ENCODE measurements around the gene EXOSC3. TPM values are rescaled to one million over a fixed set of nuclear protein-coding genes. Genes with fewer than 3 reads are reported as not detected.

Gene EXOSC3
- total and polyA plus RNA-seq, 9 of the 15 experiments (the other 6 are each of a cell fraction or from before 2014, with no cell fraction given): 18.5 to 266 (median 114) TPM

DNA sequence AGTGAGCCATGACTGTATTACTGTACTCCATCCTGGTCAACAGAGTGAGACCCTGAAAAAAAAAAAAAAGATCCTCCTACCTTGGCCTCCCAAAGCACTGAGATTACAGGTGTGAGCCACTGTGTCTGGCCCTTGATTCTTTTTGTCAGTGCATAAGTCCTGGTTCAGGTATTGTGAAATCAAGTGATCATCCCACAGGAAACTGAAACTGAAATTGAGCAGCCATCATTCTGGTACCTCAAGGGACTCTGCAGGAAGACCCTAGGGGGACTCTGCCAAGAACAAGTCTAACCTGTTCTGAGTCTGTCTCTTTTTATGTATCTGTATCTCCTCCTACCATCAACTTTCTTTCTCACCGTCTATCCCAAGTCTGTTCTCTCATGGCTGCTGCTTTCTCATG is 13.8 kb upstream of the EXOSC3 start:
- Histone ChIP-seq H3K36me3 (ENCODE audit: control insufficient read depth, insufficient read depth, low read length) (peaks cover 3% of the 10 kb centered on the region; the same call in 1 of the 3 replicates), H3K9me1 (ENCODE audit: control insufficient read depth, insufficient read depth, low read length) (no peaks in the 10 kb centered on the region), H3K27ac (ENCODE audit: extremely low read depth, low read depth, low read length) (no peak overlapping the region), H3K9ac (ENCODE audit: insufficient read depth in 1 of 2, low read depth in 2 of 2, low read length in 2 of 2) (no peak overlapping the region), H3K4me1 (replicated peaks in 1 of 2; ENCODE audit: control insufficient read depth in 2 of 2, insufficient read depth in 2 of 2, low read length in 2 of 2) (peaks cover 8 to 17% of the 10 kb centered on the region in 2 experiments; a peak in 4 of 5 replicates), H4K20me1 (replicated peaks; ENCODE audit: control insufficient read depth, insufficient read depth, low read length) (0 out of 2 replicates have a peak, but pooled peaks cover 5% of the 10 kb centered on the region), H3K4me2 (ENCODE audit: insufficient read depth, low read length) (no peak overlapping the region), H3K4me3 (no peak overlapping the region), H2AFZ (ENCODE audit: low read depth, low read length) (no peak overlapping the region), H3K27me3 (ENCODE audit: control insufficient read depth in 2 of 2, insufficient read depth in 2 of 2, low read length in 2 of 2) (no peaks in the 10 kb centered on the region), H3K9me3 (replicated peaks; ENCODE audit: control insufficient read depth, insufficient read depth, low read depth, low read length) (no peaks in the 10 kb centered on the region), H3K79me2 (ENCODE audit: control insufficient read depth, insufficient read depth, low read length) (peaks cover 44% of the 10 kb centered on the region)
- BruUV-seq (replicated peaks): no TSS peak
- no peak for TF ChIP-seq KLF6 (CRISPR knock-in tag; IDR thresholded peaks at IDR 0.05; ENCODE audit: borderline replicate concordance)
- no peak for TF ChIP-seq PREB (CRISPR knock-in tag; IDR thresholded peaks at IDR 0.05)
- TF ChIP-seq, protein P1, sequence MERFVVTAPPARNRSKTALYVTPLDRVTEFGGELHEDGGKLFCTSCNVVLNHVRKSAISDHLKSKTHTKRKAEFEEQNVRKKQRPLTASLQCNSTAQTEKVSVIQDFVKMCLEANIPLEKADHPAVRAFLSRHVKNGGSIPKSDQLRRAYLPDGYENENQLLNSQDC (CRISPR knock-in tag; IDR thresholded peaks at IDR 0.05): no peak
- TF ChIP-seq, protein P2, sequence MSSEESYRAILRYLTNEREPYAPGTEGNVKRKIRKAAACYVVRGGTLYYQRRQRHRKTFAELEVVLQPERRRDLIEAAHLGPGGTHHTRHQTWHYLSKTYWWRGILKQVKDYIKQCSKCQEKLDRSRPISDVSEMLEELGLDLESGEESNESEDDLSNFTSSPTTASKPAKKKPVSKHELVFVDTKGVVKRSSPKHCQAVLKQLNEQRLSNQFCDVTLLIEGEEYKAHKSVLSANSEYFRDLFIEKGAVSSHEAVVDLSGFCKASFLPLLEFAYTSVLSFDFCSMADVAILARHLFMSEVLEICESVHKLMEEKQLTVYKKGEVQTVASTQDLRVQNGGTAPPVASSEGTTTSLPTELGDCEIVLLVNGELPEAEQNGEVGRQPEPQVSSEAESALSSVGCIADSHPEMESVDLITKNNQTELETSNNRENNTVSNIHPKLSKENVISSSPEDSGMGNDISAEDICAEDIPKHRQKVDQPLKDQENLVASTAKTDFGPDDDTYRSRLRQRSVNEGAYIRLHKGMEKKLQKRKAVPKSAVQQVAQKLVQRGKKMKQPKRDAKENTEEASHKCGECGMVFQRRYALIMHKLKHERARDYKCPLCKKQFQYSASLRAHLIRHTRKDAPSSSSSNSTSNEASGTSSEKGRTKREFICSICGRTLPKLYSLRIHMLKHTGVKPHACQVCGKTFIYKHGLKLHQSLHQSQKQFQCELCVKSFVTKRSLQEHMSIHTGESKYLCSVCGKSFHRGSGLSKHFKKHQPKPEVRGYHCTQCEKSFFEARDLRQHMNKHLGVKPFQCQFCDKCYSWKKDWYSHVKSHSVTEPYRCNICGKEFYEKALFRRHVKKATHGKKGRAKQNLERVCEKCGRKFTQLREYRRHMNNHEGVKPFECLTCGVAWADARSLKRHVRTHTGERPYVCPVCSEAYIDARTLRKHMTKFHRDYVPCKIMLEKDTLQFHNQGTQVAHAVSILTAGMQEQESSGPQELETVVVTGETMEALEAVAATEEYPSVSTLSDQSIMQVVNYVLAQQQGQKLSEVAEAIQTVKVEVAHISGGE (CRISPR knock-in tag; IDR thresholded peaks at IDR 0.05): no peak
- no peak for TF ChIP-seq FOXK1 (CRISPR knock-in tag; IDR thresholded peaks at IDR 0.05; ENCODE audit: borderline replicate concordance)
- peak; percentile 81 for TF ChIP-seq CEBPB (tag; IDR thresholded peaks at IDR 0.05)
- TF ChIP-seq ZC3H11A (IDR thresholded peaks at IDR 0.05; ENCODE audit: low read depth, low read length): no peak
- no peak for TF ChIP-seq SFPQ (IDR thresholded peaks at IDR 0.05; ENCODE audit: low read depth, low read length)
- ChIA-PET CTCF (ENCODE audit: low intra/inter-chr PET ratio) (no interaction called here), POLR2A (interaction anchor here (0.6 to 2.0 kb wide), 2 partner anchors 14 to 19 kb away, joined by 3 to 4 read pairs; no protein-coding TSS in a partner anchor)
- intact Hi-C loops (cut with micrococcal nuclease): no loop called here
- FAIRE-seq (no peak), ATAC-seq (no peak), DNase-seq (ENCODE audit: extremely low read depth in 1 of 4, low spot score in 3 of 4) (no peak)
- WGBS (ENCODE audit: insufficient coverage, low coverage, missing lambda C conversion rate): 68% methylated on average over 1 of the region's 1 CpG
- in situ Hi-C loops (cut with MboI): no loop called here

Data from K562 (cell line).